K562 (cell line): ENCODE results near the gene POLD2. TPM values are rescaled to one million over a fixed set of nuclear protein-coding genes. Genes with fewer than 3 reads are reported as not detected.

Experiments
- CEBPG ChIP-seq, 3 experiments: fragments of 200-800 bp in 1 of 3; sonication (Bioruptor generic) in 1 of 3; sonication (generic) in 1 of 3; formaldehyde crosslinking in 1 of 3; IDR thresholded peaks in 2 of 3; conservative IDR thresholded peaks in 1 of 3; 2 replicates each; pipeline versions ENCODE4 v1.6.1 to v1.8.0; 2016 to 2022; ENCODE audit warnings: missing compliant biosample characterization in 2 of 3, missing genetic modification characterization in 2 of 3, mild to moderate bottlenecking in 1 of 3, missing genetic modification reagents in 1 of 3
- CREB1 ChIP-seq, 2 experiments: sonication (generic) in 1 of 2; formaldehyde crosslinking in 1 of 2; IDR thresholded peaks; 2 replicates each; pipeline versions ENCODE4 v1.6.1 to v1.8.0; 2012 to 2022; ENCODE audit warnings: inconsistent platforms in 1 of 2, mild to moderate bottlenecking in 1 of 2, missing genetic modification reagents in 1 of 2, moderate library complexity in 1 of 2
- CREB3L1 ChIP-seq: fragments of 450-650 bp; IDR thresholded peaks from 2 replicates; pipeline ENCODE4 v1.6.1; 2014; ENCODE audit warnings: low read depth, mild to moderate bottlenecking, moderate library complexity, borderline replicate concordance
- ELK1 ChIP-seq: sonication (generic); formaldehyde crosslinking; IDR thresholded peaks from 2 replicates; pipeline ENCODE4 v1.8.1; 2022; ENCODE audit warnings: missing genetic modification reagents
- FOXP1 ChIP-seq: sonication (generic); formaldehyde crosslinking; IDR thresholded peaks from 2 replicates; pipeline ENCODE4 v1.8.0; 2022; ENCODE audit warnings: mild to moderate bottlenecking, missing genetic modification reagents
- KLF13 ChIP-seq: fragments of 450-650 bp; IDR thresholded peaks from 2 replicates; pipeline ENCODE4 v1.6.1; 2016; ENCODE audit warnings: missing genetic modification characterization, low read depth, mild to moderate bottlenecking, missing compliant biosample characterization, moderate library complexity, borderline replicate concordance
- PYGO2 ChIP-seq: fragments of 450-650 bp; IDR thresholded peaks from 2 replicates; pipeline ENCODE4 v1.6.1; 2016; ENCODE audit warnings: mild to moderate bottlenecking, missing genetic modification characterization, moderate library complexity, missing compliant biosample characterization
- RAD21 ChIP-seq, 2 experiments: fragments of 250-450 bp in 1 of 2; fragments of 450-650 bp in 1 of 2; sonication (Bioruptor Pico) in 1 of 2; formaldehyde crosslinking in 1 of 2; IDR thresholded peaks in 1 of 2; conservative IDR thresholded peaks in 1 of 2; 2 replicates each; pipeline versions ENCODE4 v1.4.0 to v1.8.0; 2020 to 2022; ENCODE audit warnings: mild to moderate bottlenecking in 2 of 2, moderate library complexity in 1 of 2
- U2AF2 ChIP-seq: fragments of 200-400 bp; formaldehyde crosslinking; optimal IDR thresholded peaks from 2 replicates; pipeline ENCODE3; 2017; ENCODE audit warnings: low read depth, mild to moderate bottlenecking, low read length
- polyA plus RNA-seq, 8 experiments: library from polyadenylated mRNA; depleted of rRNA in 4 of 8; stranded (reverse) in 5 of 8; unstranded in 3 of 8; fragments of >200 nt; fragmentation: Nextera tagmentation in 2 of 8; fragmentation: Illumina TruSeq in 1 of 8; extraction: Ambion mirVana in 2 of 8; extraction: Trizol in 1 of 8; gene quantifications; 2 replicates each; pipeline versions ENCODE4 v1.2.1 to v1.2.3, GENCODE V29; 2011 to 2014; ENCODE audit warnings: inconsistent platforms in 1 of 8, missing spikeins in 1 of 8
- total RNA-seq, 7 experiments: library from RNA; depleted of rRNA in 6 of 7; stranded (reverse); fragments of >200 nt in 6 of 7; fragmentation: Illumina TruSeq in 2 of 7; extraction: Trizol in 2 of 7; gene quantifications; 2 replicates each; pipeline versions ENCODE4 v1.2.1 to v1.2.3, GENCODE V29; 2011 to 2021; ENCODE audit warnings: low replicate concordance in 1 of 7
- TF ChIP-seq, protein P1 (sequence below): fragments of 250-450 bp; sonication (Bioruptor Pico); IDR thresholded peaks from 2 replicates; pipeline ENCODE4 v1.4.0; 2020

Gene POLD2
- total and polyA plus RNA-seq, 9 of the 15 experiments (the other 6 are each of a cell fraction or from before 2014, with no cell fraction given): 29.7 to 259 (median 225) TPM

- TF ChIP-seq CEBPG (CRISPR knock-in tag; IDR thresholded peaks at IDR 0.05) (0 out of 2 replicates have a peak, but pooled peaks have one; percentile 2), CEBPG (tag; conservative IDR thresholded peaks at IDR 0.05 in 1 of 2, IDR thresholded peaks at IDR 0.05 in 1 of 2) (no peak), RAD21 (CRISPR knock-in tag; conservative IDR thresholded peaks at IDR 0.05 in 1 of 2, IDR thresholded peaks at IDR 0.05 in 1 of 2) (peak in 1 of 2 experiments; percentile 20; a peak in 1 of 4 replicates), U2AF2 (no peak), CREB1 (IDR thresholded peaks at IDR 0.05) (0 out of 2 replicates have a peak, but pooled peaks have one; percentile 22), CREB1 (CRISPR knock-in tag; IDR thresholded peaks at IDR 0.05) (peak; percentile 60; the same call in 1 of the 2 replicates), PYGO2 (no peak), FOXP1 (CRISPR knock-in tag) (peak; percentile 56), KLF13 (tag) (no peak), CREB3L1 (no peak), ELK1 (CRISPR knock-in tag) (no peak)
- TF ChIP-seq, protein P1, sequence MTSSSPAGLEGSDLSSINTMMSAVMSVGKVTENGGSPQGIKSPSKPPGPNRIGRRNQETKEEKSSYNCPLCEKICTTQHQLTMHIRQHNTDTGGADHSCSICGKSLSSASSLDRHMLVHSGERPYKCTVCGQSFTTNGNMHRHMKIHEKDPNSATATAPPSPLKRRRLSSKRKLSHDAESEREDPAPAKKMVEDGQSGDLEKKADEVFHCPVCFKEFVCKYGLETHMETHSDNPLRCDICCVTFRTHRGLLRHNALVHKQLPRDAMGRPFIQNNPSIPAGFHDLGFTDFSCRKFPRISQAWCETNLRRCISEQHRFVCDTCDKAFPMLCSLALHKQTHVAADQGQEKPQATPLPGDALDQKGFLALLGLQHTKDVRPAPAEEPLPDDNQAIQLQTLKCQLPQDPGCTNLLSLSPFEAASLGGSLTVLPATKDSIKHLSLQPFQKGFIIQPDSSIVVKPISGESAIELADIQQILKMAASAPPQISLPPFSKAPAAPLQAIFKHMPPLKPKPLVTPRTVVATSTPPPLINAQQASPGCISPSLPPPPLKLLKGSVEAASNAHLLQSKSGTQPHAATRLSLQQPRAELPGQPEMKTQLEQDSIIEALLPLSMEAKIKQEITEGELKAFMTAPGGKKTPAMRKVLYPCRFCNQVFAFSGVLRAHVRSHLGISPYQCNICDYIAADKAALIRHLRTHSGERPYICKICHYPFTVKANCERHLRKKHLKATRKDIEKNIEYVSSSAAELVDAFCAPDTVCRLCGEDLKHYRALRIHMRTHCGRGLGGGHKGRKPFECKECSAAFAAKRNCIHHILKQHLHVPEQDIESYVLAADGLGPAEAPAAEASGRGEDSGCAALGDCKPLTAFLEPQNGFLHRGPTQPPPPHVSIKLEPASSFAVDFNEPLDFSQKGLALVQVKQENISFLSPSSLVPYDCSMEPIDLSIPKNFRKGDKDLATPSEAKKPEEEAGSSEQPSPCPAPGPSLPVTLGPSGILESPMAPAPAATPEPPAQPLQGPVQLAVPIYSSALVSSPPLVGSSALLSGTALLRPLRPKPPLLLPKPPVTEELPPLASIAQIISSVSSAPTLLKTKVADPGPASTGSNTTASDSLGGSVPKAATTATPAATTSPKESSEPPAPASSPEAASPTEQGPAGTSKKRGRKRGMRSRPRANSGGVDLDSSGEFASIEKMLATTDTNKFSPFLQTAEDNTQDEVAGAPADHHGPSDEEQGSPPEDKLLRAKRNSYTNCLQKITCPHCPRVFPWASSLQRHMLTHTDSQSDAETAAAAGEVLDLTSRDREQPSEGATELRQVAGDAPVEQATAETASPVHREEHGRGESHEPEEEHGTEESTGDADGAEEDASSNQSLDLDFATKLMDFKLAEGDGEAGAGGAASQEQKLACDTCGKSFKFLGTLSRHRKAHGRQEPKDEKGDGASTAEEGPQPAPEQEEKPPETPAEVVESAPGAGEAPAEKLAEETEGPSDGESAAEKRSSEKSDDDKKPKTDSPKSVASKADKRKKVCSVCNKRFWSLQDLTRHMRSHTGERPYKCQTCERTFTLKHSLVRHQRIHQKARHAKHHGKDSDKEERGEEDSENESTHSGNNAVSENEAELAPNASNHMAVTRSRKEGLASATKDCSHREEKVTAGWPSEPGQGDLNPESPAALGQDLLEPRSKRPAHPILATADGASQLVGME (CRISPR knock-in tag): no peak
Measured at GRCh38 chr7:44112231-44112996, 10.9 kb downstream of the POLD2 start (continued).
